ENCODE results near the gene VPREB1. TPM values are rescaled to one million over a fixed set of nuclear protein-coding genes. Genes with fewer than 3 reads are reported as not detected.

Gene VPREB1
- total RNA-seq: not detected in 2 replicates

GRCh38 chr22:22244316-22245250 is at the start of gene VPREB1:
Gene VPREB1 (plus strand): TSS chr22:22244786. CDS start chr22:22244814, 28 bp downstream.

